ENCODE data around the gene SRI.

- TF ChIP-seq EZH2 (IDR thresholded peaks at IDR 0.05; ENCODE audit: borderline replicate concordance, low read depth, low read length, severe bottlenecking): no peak
- TF ChIP-seq POLR2AphosphoS5 (IDR thresholded peaks at IDR 0.05; ENCODE audit: insufficient read depth, low read depth, low read length): no peak
- TF ChIP-seq CTCF (IDR thresholded peaks at IDR 0.05; ENCODE audit: extremely low read depth in 1 of 2, insufficient read depth in 1 of 2, low read depth in 1 of 2, low read length in 2 of 2): no peak
- no peak for TF ChIP-seq POLR2A (IDR thresholded peaks at IDR 0.05; ENCODE audit: low read depth, low read length)
Measured at GRCh38 chr7:88203401-88203800, 16.4 kb downstream of the SRI start.

Measured in endothelial cell of umbilical vein (primary cell).